Heart left ventricle (tissue), 13 donors: ENCODE results near the gene KMO.

Source experiments
- CTCF ChIP-seq, 12 donors: fragments of 200-600 bp; sonication (generic) in 4 of 12; IDR thresholded peaks; one replicate each; pipeline versions ENCODE4 v1.5.0 to v1.8.0; 2018 to 2022; ENCODE audit warnings: antibody characterized with exemption in 12 of 12, mild to moderate bottlenecking in 5 of 12
- POLR2A ChIP-seq, 2 donors: fragments of 450-650 bp; IDR thresholded peaks; one replicate each; pipeline ENCODE4 v1.6.1; 2017; ENCODE audit warnings: antibody characterized with exemption in 2 of 2, mild to moderate bottlenecking in 2 of 2, moderate library complexity in 2 of 2
- donor health status: ischemic (EF 13 %, LVEDD 7.1; RV severe dilation, severe dysfunction).
- donor health status: DM: no; HTN: yes; CAD: no.
- donor health status: DM: no; HTN: no; CAD: no.
- donor health status: ischemic (EF 25% LVEDD 6.9; RV normal size, moderate dysfunction).
- donor health status: ischemic (EF 25% LVEDD 5.7; RV mildly dilated, moderate dysfunction).
- donor health status: ischemic (EF 35%, LVEDD 5.7; RV mildly dilated, moderate dysfunction).
- donor health status: nonischemic (EF 11% LVEDD 7.7; RV severe dilation, severe dysfunction).
- donor health status: DM: yes; HTN: yes; CAD: no.
- donor health status: PGD.
- donor health status: ischemic (EF 29% LVEDD 5.4; RV normal size, mild dysfunction).
- donor health status: nonischemic (EF 23%, LVEDD 6.1; RV moderate dilation, normal function).

- TF ChIP-seq CTCF (IDR thresholded peaks at IDR 0.05) (no peak), POLR2A (IDR thresholded peaks at IDR 0.05) (no peak)
These were observed 12.1 kb upstream of the KMO start for GRCh38 chr1:241520080-241520465.
